LNCaP clone FGC (cell line): ENCODE data around the gene CANX.

ENCODE experiments used
- DNase-seq: peaks from one replicate; pipeline ENCODE4 v3.0.0-alpha.2; 2011; ENCODE audit warnings: low read depth
- H3K4me3 ChIP-seq: 2 replicates; pipeline ENCODE4 v1.5.1; 2011; ENCODE audit warnings: mild to moderate bottlenecking, low read depth, low read length, control low read depth
- TF ChIP-seq, protein P1 (sequence below): IDR thresholded peaks from 2 replicates; pipeline ENCODE4 v1.5.1; 2012; ENCODE audit warnings: mild to moderate bottlenecking; ENCODE audit not compliant: control insufficient read depth, insufficient read depth; ENCODE audit errors: extremely low read depth

The CANX gene

DNA sequence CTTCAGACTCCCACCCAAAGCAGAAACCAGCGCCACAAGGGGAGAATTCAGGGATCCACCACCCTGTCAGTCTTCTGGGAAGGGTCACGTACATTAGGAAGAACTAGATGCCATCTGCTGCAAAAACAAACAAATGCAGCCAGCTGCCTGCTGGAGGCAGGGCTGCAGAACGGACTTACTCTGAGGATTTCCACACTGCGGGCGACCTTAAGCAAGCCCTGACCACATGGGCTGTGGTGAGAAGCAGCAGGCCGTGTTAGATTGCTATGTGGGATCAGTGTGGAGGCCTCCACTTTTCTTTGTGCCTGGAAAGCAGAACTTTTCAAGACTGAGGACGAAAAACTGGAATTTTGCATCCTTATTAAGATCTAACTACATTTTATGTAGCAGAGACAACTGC, 81.6 kb downstream of the CANX start:
- H3K4me3 ChIP-seq: no peak overlapping the region
- TF ChIP-seq, protein P1, sequence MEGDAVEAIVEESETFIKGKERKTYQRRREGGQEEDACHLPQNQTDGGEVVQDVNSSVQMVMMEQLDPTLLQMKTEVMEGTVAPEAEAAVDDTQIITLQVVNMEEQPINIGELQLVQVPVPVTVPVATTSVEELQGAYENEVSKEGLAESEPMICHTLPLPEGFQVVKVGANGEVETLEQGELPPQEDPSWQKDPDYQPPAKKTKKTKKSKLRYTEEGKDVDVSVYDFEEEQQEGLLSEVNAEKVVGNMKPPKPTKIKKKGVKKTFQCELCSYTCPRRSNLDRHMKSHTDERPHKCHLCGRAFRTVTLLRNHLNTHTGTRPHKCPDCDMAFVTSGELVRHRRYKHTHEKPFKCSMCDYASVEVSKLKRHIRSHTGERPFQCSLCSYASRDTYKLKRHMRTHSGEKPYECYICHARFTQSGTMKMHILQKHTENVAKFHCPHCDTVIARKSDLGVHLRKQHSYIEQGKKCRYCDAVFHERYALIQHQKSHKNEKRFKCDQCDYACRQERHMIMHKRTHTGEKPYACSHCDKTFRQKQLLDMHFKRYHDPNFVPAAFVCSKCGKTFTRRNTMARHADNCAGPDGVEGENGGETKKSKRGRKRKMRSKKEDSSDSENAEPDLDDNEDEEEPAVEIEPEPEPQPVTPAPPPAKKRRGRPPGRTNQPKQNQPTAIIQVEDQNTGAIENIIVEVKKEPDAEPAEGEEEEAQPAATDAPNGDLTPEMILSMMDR: no peak
- no peak for DNase-seq
